Astrocyte (in vitro differentiated cells and primary cell): Measurements from ENCODE around the gene RUNX1. TPM values are rescaled to one million over a fixed set of nuclear protein-coding genes. Genes with fewer than 3 reads are reported as not detected.

Experiments used
- DNase-seq: peaks from one replicate; pipeline ENCODE4 v3.0.0-alpha.2; 2010; ENCODE audit warnings: low read depth
- FAIRE-seq: peaks from 2 replicates; lab custom pipeline; 2011; peaks lifted over from hg19 to GRCh38; lab: Jason Lieb, UNC
- H2AFZ ChIP-seq: 2 replicates; pipeline ENCODE4 v1.6.0; 2012; ENCODE audit warnings: low read depth, low read length, inconsistent platforms
- H3K27ac ChIP-seq: 2 replicates; pipeline ENCODE4 v1.5.1; 2011; ENCODE audit warnings: low read depth, low read length, inconsistent platforms
- H3K27me3 ChIP-seq: 2 replicates; pipeline ENCODE4 v1.6.0; 2011; ENCODE audit warnings: low read length, inconsistent platforms; ENCODE audit not compliant: insufficient read depth
- H3K36me3 ChIP-seq: 2 replicates; pipeline ENCODE4 v1.5.1; 2011; ENCODE audit warnings: low read length, inconsistent platforms; ENCODE audit not compliant: insufficient read depth
- H3K4me1 ChIP-seq: 2 replicates; pipeline ENCODE4 v1.5.1; 2011; ENCODE audit warnings: low read length, inconsistent platforms; ENCODE audit not compliant: insufficient read depth
- H3K4me2 ChIP-seq: 2 replicates; pipeline ENCODE4 v1.6.0; 2012; ENCODE audit warnings: low read length, inconsistent platforms
- H3K4me3 ChIP-seq: 2 replicates; pipeline ENCODE4 v1.5.1; 2011; ENCODE audit warnings: low read depth, mild to moderate bottlenecking, low read length, inconsistent platforms; ENCODE audit not compliant: insufficient read depth
- H3K79me2 ChIP-seq: 2 replicates; pipeline ENCODE4 v1.6.0; 2012; ENCODE audit warnings: mild to moderate bottlenecking, low read length, inconsistent platforms; ENCODE audit not compliant: insufficient read depth
- H3K9ac ChIP-seq: 2 replicates; pipeline ENCODE4 v1.6.0; 2012; ENCODE audit warnings: mild to moderate bottlenecking, low read length, inconsistent platforms
- H3K9me3 ChIP-seq: 2 replicates; pipeline ENCODE4 v1.5.1; 2012; ENCODE audit warnings: low read depth, mild to moderate bottlenecking, low read length, inconsistent platforms; ENCODE audit not compliant: insufficient read depth
- H4K20me1 ChIP-seq: 2 replicates; pipeline ENCODE4 v1.6.0; 2012; ENCODE audit warnings: low read length, inconsistent platforms; ENCODE audit not compliant: insufficient read depth
- H3K27ac Mint-ChIP-seq: one replicate; pipeline ENCODE4 v1.8.0; 2021; ENCODE audit warnings: mild to moderate bottlenecking, mixed read lengths; ENCODE audit not compliant: unreplicated experiment
- H3K27me3 Mint-ChIP-seq: one replicate; pipeline ENCODE4 v1.8.0; 2021; ENCODE audit warnings: low read depth, mixed read lengths; ENCODE audit not compliant: unreplicated experiment
- H3K36me3 Mint-ChIP-seq: one replicate; pipeline ENCODE4 v1.8.0; 2021; ENCODE audit warnings: low read depth, mixed read lengths; ENCODE audit not compliant: unreplicated experiment
- H3K4me1 Mint-ChIP-seq: one replicate; pipeline ENCODE4 v1.8.0; 2021; ENCODE audit warnings: low read depth, mixed read lengths; ENCODE audit not compliant: unreplicated experiment
- H3K4me3 Mint-ChIP-seq: one replicate; pipeline ENCODE4 v1.8.0; 2021; ENCODE audit warnings: mild to moderate bottlenecking, moderate library complexity, mixed read lengths; ENCODE audit not compliant: unreplicated experiment
- H3K9me3 Mint-ChIP-seq: one replicate; pipeline ENCODE4 v1.8.0; 2021; ENCODE audit warnings: mild to moderate bottlenecking, mixed read lengths; ENCODE audit not compliant: unreplicated experiment
- CTCF ChIP-seq: IDR thresholded peaks from 2 replicates; pipeline ENCODE4 v1.5.1; 2011; ENCODE audit warnings: low read depth, mild to moderate bottlenecking, inconsistent platforms, low read length, moderate library complexity; ENCODE audit not compliant: insufficient read depth
- EZH2 ChIP-seq: IDR thresholded peaks from 2 replicates; pipeline ENCODE4 v1.6.1; 2012; ENCODE audit warnings: mild to moderate bottlenecking, low read length, inconsistent platforms; ENCODE audit not compliant: insufficient read depth
- total RNA-seq: library from RNA; stranded (reverse); gene quantifications from 2 replicates; pipeline ENCODE4 v1.2.1, GENCODE V29; 2021

Gene RUNX1
- total RNA-seq, 1 donor from 2014 or later = 84.6 TPM

GRCh38 chr21:34916446-34916845 lies 132.7 kb downstream of the RUNX1 start:
- Mint-ChIP-seq H3K4me3 (no peak overlapping the region), H3K27me3 (no peaks in the 10 kb centered on the region), H3K9me3 (no peaks in the 10 kb centered on the region), H3K27ac (peak overlapping the region; percentile 41), H3K36me3 (peaks cover 14% of the 10 kb centered on the region), H3K4me1 (peaks cover 28% of the 10 kb centered on the region)
- FAIRE-seq (peak; percentile 64), DNase-seq (peak; percentile 70)
- H3K9me3 ChIP-seq = no peaks in the 10 kb centered on the region
- no peaks in the 10 kb centered on the region for H4K20me1 ChIP-seq
- peaks cover 19% of the 10 kb centered on the region for H3K4me1 ChIP-seq
- H3K36me3 ChIP-seq = no peaks in the 10 kb centered on the region
- H3K4me2 ChIP-seq = peak overlapping the region; percentile 54
- peak overlapping the region; percentile 44 for H3K27ac ChIP-seq
- no peaks in the 10 kb centered on the region for H3K27me3 ChIP-seq
- no peak overlapping the region for H2AFZ ChIP-seq
- H3K9ac ChIP-seq = peak overlapping the region; percentile 40
- no peak overlapping the region for H3K4me3 ChIP-seq
- no peaks in the 10 kb centered on the region for H3K79me2 ChIP-seq
- no peak for TF ChIP-seq EZH2

GRCh38 chr21:34915364-34915841 lies 133.7 kb downstream of the RUNX1 start:
- Mint-ChIP-seq H3K27ac (peak overlapping the region; percentile 41), H3K9me3 (no peaks in the 10 kb centered on the region), H3K4me3 (no peak overlapping the region), H3K36me3 (peaks cover 15% of the 10 kb centered on the region), H3K27me3 (no peaks in the 10 kb centered on the region), H3K4me1 (peaks cover 28% of the 10 kb centered on the region)
- DNase-seq (peak; percentile 76), FAIRE-seq (peak; percentile 88)
- Histone ChIP-seq H3K4me3 (no peak overlapping the region), H3K36me3 (no peaks in the 10 kb centered on the region), H3K4me1 (peaks cover 19% of the 10 kb centered on the region), H3K27ac (peak overlapping the region; percentile 44), H3K9me3 (no peaks in the 10 kb centered on the region), H3K4me2 (peak overlapping the region; percentile 54), H3K27me3 (no peaks in the 10 kb centered on the region), H4K20me1 (no peaks in the 10 kb centered on the region), H3K9ac (no peak overlapping the region), H2AFZ (no peak overlapping the region), H3K79me2 (no peaks in the 10 kb centered on the region)
- no peak for TF ChIP-seq CTCF
- no peak for TF ChIP-seq EZH2

- no peak overlapping the region for H3K27ac Mint-ChIP-seq
- H3K27me3 ChIP-seq = no peaks in the 10 kb centered on the region
- H3K79me2 ChIP-seq = no peaks in the 10 kb centered on the region
- H3K36me3 Mint-ChIP-seq = peaks cover 15% of the 10 kb centered on the region
- H3K4me3 ChIP-seq = no peak overlapping the region
- H3K27ac ChIP-seq = no peak overlapping the region
- H3K9me3 ChIP-seq = no peaks in the 10 kb centered on the region
- H4K20me1 ChIP-seq = no peaks in the 10 kb centered on the region
- FAIRE-seq (no peak), DNase-seq (no peak)
- peaks cover 19% of the 10 kb centered on the region for H3K4me1 ChIP-seq
- H3K9me3 Mint-ChIP-seq = no peaks in the 10 kb centered on the region
- H3K4me2 ChIP-seq = no peak overlapping the region
- no peak overlapping the region for H3K9ac ChIP-seq
- H3K27me3 Mint-ChIP-seq = no peaks in the 10 kb centered on the region
- no peaks in the 10 kb centered on the region for H3K36me3 ChIP-seq
- H3K4me3 Mint-ChIP-seq = no peak overlapping the region
- H2AFZ ChIP-seq = no peak overlapping the region
- peaks cover 30% of the 10 kb centered on the region for H3K4me1 Mint-ChIP-seq
- TF ChIP-seq CTCF = no peak
- TF ChIP-seq EZH2 = no peak
These were observed 134.9 kb downstream of the RUNX1 start for GRCh38 chr21:34914239-34914638.
